HepG2 (cell line): ENCODE results near the gene TNFRSF11A. TPM values are rescaled to one million over a fixed set of nuclear protein-coding genes. Genes with fewer than 3 reads are reported as not detected.

Experiments
- ATAC-seq: fragments of 200-7000 bp; cut with Tn5 transposase; 3 replicates; pipeline ENCODE4 v1.9.1; 2020; ENCODE audit warnings: mild to moderate bottlenecking, moderate library complexity
- BruUV-seq: library from RNA; stranded (reverse); fragments of 400-500 nt; replicated peaks from 2 replicates; lab custom pipeline; 2021; lab: Mats Ljungman, UMichigan
- CTCF ChIA-PET: fragments of 300-600 bp; formaldehyde crosslinking; extraction: SDS; loops from one replicate; lab custom pipeline; 2021; ENCODE audit warnings: low total read pairs, inconsistent platforms, low intra/inter-chr PET ratio; lab: Yijun Ruan, JAX
- POLR2A ChIA-PET: fragments of 350-600 bp; sonication (Branson Sonifier 250); formaldehyde crosslinking; loops from one replicate; lab custom pipeline; 2020; ENCODE audit warnings: antibody characterized with exemption, inconsistent platforms; lab: Yijun Ruan, JAX
- DNase-seq: peaks from one replicate; pipeline ENCODE4 v3.0.0-alpha.2; 2015; ENCODE audit warnings: low spot score
- FAIRE-seq: peaks from 3 replicates; lab custom pipeline; 2011; peaks lifted over from hg19 to GRCh38; lab: Jason Lieb, UNC
- H2AFZ ChIP-seq: one replicate; pipeline ENCODE4 v1.6.1; 2011; ENCODE audit warnings: low read length, inconsistent platforms
- H3K27ac ChIP-seq: fragments of 300-600 bp; 3 replicates; pipeline ENCODE4 v1.8.0; 2011; ENCODE audit warnings: mixed run types, mild to moderate bottlenecking, mixed read lengths, low read length, inconsistent platforms; ENCODE audit not compliant: insufficient read depth; ENCODE audit errors: extremely low read length
- H3K27me3 ChIP-seq, 2 experiments: fragments of 200-600 bp in 1 of 2; 2 replicates in 1 of 2; 3 replicates in 1 of 2; pipeline versions ENCODE4 v1.6.0 to v1.8.0; 2011; ENCODE audit warnings: low read length in 2 of 2, mild to moderate bottlenecking in 2 of 2, moderate library complexity in 2 of 2, inconsistent platforms in 1 of 2; ENCODE audit not compliant: insufficient read depth in 2 of 2, control insufficient read depth in 1 of 2
- H3K36me3 ChIP-seq, 2 experiments: fragments of 200-600 bp in 1 of 2; replicated peaks in 1 of 2; 2 replicates in 1 of 2; 3 replicates in 1 of 2; pipeline versions ENCODE4 v1.5.1 to v1.8.0; 2011; ENCODE audit warnings: low read length in 2 of 2, inconsistent platforms in 1 of 2; ENCODE audit not compliant: insufficient read depth in 2 of 2, control insufficient read depth in 1 of 2
- H3K4me1 ChIP-seq: 2 replicates; pipeline ENCODE4 v1.5.1; 2012; ENCODE audit warnings: low read length, inconsistent platforms; ENCODE audit not compliant: insufficient read depth
- H3K4me2 ChIP-seq: 2 replicates; pipeline ENCODE4 v1.6.0; 2011; ENCODE audit warnings: low read depth, low read length, inconsistent platforms
- H3K4me3 ChIP-seq, 3 experiments: fragments of 200-600 bp in 1 of 3; sonication (generic), shearing (Covaris generic) in 1 of 3; replicated peaks in 1 of 3; 2 replicates each; pipeline ENCODE4 v1.5.1; 2011 to 2016; ENCODE audit warnings: low read length in 3 of 3, inconsistent platforms in 2 of 3, low read depth in 2 of 3, mild to moderate bottlenecking in 2 of 3, control low read depth in 1 of 3, mixed read lengths in 1 of 3; ENCODE audit not compliant: insufficient read depth in 1 of 3
- H3K79me2 ChIP-seq: one replicate; pipeline ENCODE4 v1.6.1; 2011; ENCODE audit warnings: low read length, inconsistent platforms; ENCODE audit not compliant: insufficient read depth
- H3K9ac ChIP-seq: 2 replicates; pipeline ENCODE4 v1.6.0; 2011; ENCODE audit warnings: mild to moderate bottlenecking, low read depth, low read length, inconsistent platforms; ENCODE audit not compliant: insufficient read depth
- H3K9me3 ChIP-seq: 2 replicates; pipeline ENCODE4 v1.5.1; 2012; ENCODE audit warnings: mild to moderate bottlenecking, low read length
- H4K20me1 ChIP-seq: 2 replicates; pipeline ENCODE4 v1.6.0; 2011; ENCODE audit warnings: inconsistent platforms, mild to moderate bottlenecking, low read length, moderate library complexity; ENCODE audit not compliant: insufficient read depth
- CREB3 ChIP-seq: sonication (generic); formaldehyde crosslinking; IDR thresholded peaks from 2 replicates; pipeline ENCODE4 v1.5.0; 2020; ENCODE audit warnings: missing genetic modification reagents
- JUND ChIP-seq: sonication (generic); formaldehyde crosslinking; IDR thresholded peaks from 2 replicates; pipeline ENCODE4 v1.8.0; 2022; ENCODE audit warnings: mild to moderate bottlenecking, missing genetic modification reagents
- MBNL3 ChIP-seq: fragments of 250-450 bp; sonication (Bioruptor Pico); conservative IDR thresholded peaks from 2 replicates; pipeline ENCODE4 v1.8.0; 2022; ENCODE audit warnings: mild to moderate bottlenecking, inconsistent platforms
- MTA1 ChIP-seq: sonication (generic); formaldehyde crosslinking; IDR thresholded peaks from 2 replicates; pipeline ENCODE4 v1.4.0; 2020; ENCODE audit warnings: missing genetic modification reagents, mild to moderate bottlenecking, borderline replicate concordance
- MXI1 ChIP-seq: IDR thresholded peaks from 3 replicates; pipeline ENCODE4 v1.6.1; 2012; ENCODE audit warnings: low read depth, low read length, inconsistent platforms, borderline replicate concordance
- PAXIP1 ChIP-seq: sonication (generic); formaldehyde crosslinking; conservative IDR thresholded peaks from 2 replicates; pipeline ENCODE4 v1.4.0; 2020; ENCODE audit warnings: mild to moderate bottlenecking, missing genetic modification reagents, moderate library complexity
- POGZ ChIP-seq: sonication (generic); formaldehyde crosslinking; IDR thresholded peaks from 2 replicates; pipeline ENCODE4 v1.4.0; 2020; ENCODE audit warnings: mild to moderate bottlenecking, missing genetic modification reagents
- POLR2G ChIP-seq: fragments of 200-400 bp; formaldehyde crosslinking; IDR thresholded peaks from 2 replicates; pipeline ENCODE4 v1.6.1; 2018; ENCODE audit warnings: mild to moderate bottlenecking, low read depth, low read length, moderate library complexity
- SATB2 ChIP-seq: sonication (generic); formaldehyde crosslinking; IDR thresholded peaks from 2 replicates; pipeline ENCODE4 v1.5.0; 2020; ENCODE audit warnings: missing genetic modification reagents
- SP1 ChIP-seq, 2 experiments: fragments of 450-650 bp in 1 of 2; sonication (generic) in 1 of 2; formaldehyde crosslinking in 1 of 2; IDR thresholded peaks; 2 replicates each; pipeline versions ENCODE4 v1.4.0 to v1.6.1; 2016 to 2020; ENCODE audit warnings: missing genetic modification reagents in 1 of 2
- SP2 ChIP-seq: sonication (generic); formaldehyde crosslinking; IDR thresholded peaks from 2 replicates; pipeline ENCODE4 v1.5.1; 2020; ENCODE audit warnings: mild to moderate bottlenecking, missing genetic modification reagents
- SSRP1 ChIP-seq: IDR thresholded peaks from 2 replicates; pipeline ENCODE4 v1.6.1; 2016; ENCODE audit warnings: control low read depth
- TCF7 ChIP-seq: sonication (generic); IDR thresholded peaks from 2 replicates; pipeline ENCODE4 v1.6.1; 2016; ENCODE audit warnings: antibody characterized with exemption, low read depth
- TEAD3 ChIP-seq: optimal IDR thresholded peaks from 2 replicates; pipeline ENCODE3; 2016; ENCODE audit warnings: borderline replicate concordance
- ZNF12 ChIP-seq: sonication (generic); formaldehyde crosslinking; IDR thresholded peaks from 2 replicates; pipeline ENCODE4 v1.5.0; 2020; ENCODE audit warnings: missing genetic modification reagents
- ZNF678 ChIP-seq: sonication (generic); formaldehyde crosslinking; IDR thresholded peaks from 2 replicates; pipeline ENCODE4 v1.4.0; 2020; ENCODE audit warnings: mild to moderate bottlenecking, missing genetic modification reagents
- whole genome bisulfite sequencing: methylation state at CpG from one replicate; pipeline ENCODE4 v1.1.6; 2017; ENCODE audit warnings: low lambda C conversion rate; 5-methylcytosine and 5-hydroxymethylcytosine counted together
- in situ Hi-C: cut with HindIII; loops from 2 replicates; pipeline ENCODE4 v1.10.0; 2017; ENCODE audit warnings: low pct_unique_long_range_greater_than_20kb; ENCODE audit not compliant: extremely low pct_ligation_motif_present
- intact Hi-C: fragments of 100-400 bp; cut with micrococcal nuclease; formaldehyde crosslinking; loops from one replicate; pipeline ENCODE4 v1.10.0; 2022; ENCODE audit not compliant: unreplicated experiment
- polyA plus RNA-seq, 8 experiments: library from polyadenylated mRNA; depleted of rRNA in 3 of 8; stranded (reverse) in 7 of 8; unstranded in 1 of 8; fragments of >200 nt; fragmentation: Illumina TruSeq in 4 of 8; extraction: Trizol in 4 of 8; gene quantifications; 2 replicates each; pipeline versions ENCODE4 v1.2.1 to v1.2.3, GENCODE V29; 2011 to 2016; ENCODE audit warnings: low read depth in 4 of 8, missing spikeins in 1 of 8, mixed read lengths in 1 of 8; ENCODE audit not compliant: insufficient read depth in 1 of 8
- total RNA-seq, 5 experiments: library from RNA; depleted of rRNA; stranded (reverse); fragments of >200 nt; fragmentation: Illumina TruSeq; extraction: Trizol; gene quantifications; 2 replicates each; pipeline ENCODE4 v1.2.3, GENCODE V29; 2016; ENCODE audit warnings: low read depth in 1 of 5

TNFRSF11A gene
- total and polyA plus RNA-seq, 2 of the 13 experiments (the other 11 are each of a cell fraction or from before 2014, with no cell fraction given), result 4.6 to 6.4 TPM

GRCh38 chr18:62438018-62438329, 112.9 kb downstream of the TNFRSF11A start:
- Histone ChIP-seq H3K27ac (no peak overlapping the region), H3K4me1 (peaks cover 54% of the 10 kb centered on the region), H3K36me3 (no peaks in the 10 kb centered on the region; a peak in 1 of 5 replicates), H3K4me3 (no peak overlapping the region), H4K20me1 (no peaks in the 10 kb centered on the region), H3K79me2 (no peaks in the 10 kb centered on the region), H3K4me2 (no peak overlapping the region), H3K9ac (no peak overlapping the region), H3K27me3 (no peaks in the 10 kb centered on the region), H3K9me3 (no peaks in the 10 kb centered on the region), H2AFZ (no peak overlapping the region)
- 91% methylated on average over 9 of the region's 10 CpGs for WGBS
- ATAC-seq (no peak), DNase-seq (no peak), FAIRE-seq (no peak)
- in situ Hi-C loops (no loop called here), intact Hi-C loops (no loop called here)
- ChIA-PET CTCF (no interaction called here), POLR2A (interaction anchor here (1.4 to 1.9 kb wide), 2 partner anchors 11 to 84 kb away, joined by 3 to 4 read pairs; no protein-coding TSS in a partner anchor)
- no TSS peak for BruUV-seq
- TF ChIP-seq TCF7 (no peak), SP1 (IDR thresholded peaks at IDR 0.05) (no peak), SP1 (CRISPR knock-in tag; IDR thresholded peaks at IDR 0.05) (no peak)

- no TSS peak for BruUV-seq
- DNase-seq, result peak; percentile 53
- H3K4me2 ChIP-seq, result peak overlapping the region; percentile 25; the same call in 1 of the 2 replicates
- ChIA-PET POLR2A (interaction anchor here (1.4 to 1.9 kb wide), 2 partner anchors 11 to 83 kb away, joined by 3 to 4 read pairs; no protein-coding TSS in a partner anchor), CTCF (no interaction called here)
- 69% methylated on average over 12 of the region's 12 CpGs for WGBS
- no peaks in the 10 kb centered on the region; a peak in 1 of 5 replicates for H3K36me3 ChIP-seq
- no peaks in the 10 kb centered on the region for H3K9me3 ChIP-seq
- H3K27ac ChIP-seq, result peak overlapping the region; percentile 27
- H3K4me3 ChIP-seq, result no peak overlapping the region
- no peak overlapping the region for H2AFZ ChIP-seq
- peak; percentile 85 for ATAC-seq
- H3K27me3 ChIP-seq, result no peaks in the 10 kb centered on the region
- peaks cover 53% of the 10 kb centered on the region for H3K4me1 ChIP-seq
- FAIRE-seq, result peak; percentile 44
- H4K20me1 ChIP-seq, result no peaks in the 10 kb centered on the region
- H3K9ac ChIP-seq, result no peak overlapping the region
- in situ Hi-C loops, result no loop called here
- H3K79me2 ChIP-seq, result no peaks in the 10 kb centered on the region
- intact Hi-C loops, result no loop called here
- TF ChIP-seq CREB3 (CRISPR knock-in tag), result no peak
- TF ChIP-seq POLR2G, result no peak
- TF ChIP-seq JUND (CRISPR knock-in tag), result no peak
- no peak for TF ChIP-seq MTA1
- no peak for TF ChIP-seq SSRP1 (CRISPR knock-in tag)
- TF ChIP-seq TEAD3, result peak; percentile 30
- TF ChIP-seq SP2 (CRISPR knock-in tag), result no peak
- peak; percentile 72 for TF ChIP-seq POGZ
- TF ChIP-seq MBNL3, result no peak
- TF ChIP-seq TCF7, result peak; percentile 63; the same call in 1 of the 2 replicates
- TF ChIP-seq ZNF12 (CRISPR knock-in tag), result peak; percentile 42; the same call in 1 of the 2 replicates
- no peak for TF ChIP-seq ZNF678 (CRISPR knock-in tag)
- 0 out of 3 replicates have a peak, but pooled peaks have one; percentile 16 for TF ChIP-seq MXI1
- no peak for TF ChIP-seq SATB2
- TF ChIP-seq PAXIP1 (CRISPR knock-in tag), result peak; percentile 33; the same call in 1 of the 2 replicates
Measured at GRCh38 chr18:62438402-62438801, 113.3 kb downstream of the TNFRSF11A start.
